HG02571 (cell line): Measurements from ENCODE around the gene ORAI2.

ENCODE experiments used
- ATAC-seq: cut with Tn5 transposase; IDR thresholded peaks from one replicate; pipeline ENCODE4 v1.9.1; 2021; ENCODE audit warnings: mild to moderate bottlenecking, moderate library complexity; ENCODE audit not compliant: unreplicated experiment

ORAI2 gene

GRCh38 chr7:102413611-102414010 lies 19.8 kb upstream of the ORAI2 start:
- ATAC-seq = no peak

GRCh38 chr7:102415685-102416225 lies 17.6 kb upstream of the ORAI2 start:
- no peak for ATAC-seq

- no peak for ATAC-seq
Measured at GRCh38 chr7:102416406-102416805, 17.0 kb upstream of the ORAI2 start.

GRCh38 chr7:102417105-102417504 lies 16.3 kb upstream of the ORAI2 start:
- ATAC-seq = no peak

GRCh38 chr7:102418592-102418991 lies 14.8 kb upstream of the ORAI2 start:
- ATAC-seq = no peak

- no peak for ATAC-seq
Measured at GRCh38 chr7:102421706-102422240, 11.6 kb upstream of the ORAI2 start.

- ATAC-seq = no peak
Measured at GRCh38 chr7:102424129-102424551, 9.2 kb upstream of the ORAI2 start.

- ATAC-seq = peak; percentile 31
Measured at GRCh38 chr7:102424787-102425218, 8.6 kb upstream of the ORAI2 start.

GRCh38 chr7:102425639-102426267 lies 7.6 kb upstream of the ORAI2 start:
- ATAC-seq = peak; percentile 49

GRCh38 chr7:102426268-102427018 lies 6.9 kb upstream of the ORAI2 start:
- peak; percentile 48 for ATAC-seq

GRCh38 chr7:102427019-102427405 lies 6.4 kb upstream of the ORAI2 start:
- no peak for ATAC-seq

GRCh38 chr7:102429141-102429899 lies 4.1 kb upstream of the ORAI2 start:
- ATAC-seq = no peak

GRCh38 chr7:102431617-102432298 lies 1.6 kb upstream of the ORAI2 start:
- no peak for ATAC-seq

GRCh38 chr7:102432442-102433218 lies 745 bp upstream of the ORAI2 start:
- peak; percentile 26 for ATAC-seq

GRCh38 chr7:102434039-102434486 lies 688 bp downstream of the ORAI2 start:
- ATAC-seq = no peak

- ATAC-seq = no peak
Measured at GRCh38 chr7:102436118-102436517, 2.7 kb downstream of the ORAI2 start.

GRCh38 chr7:102439963-102440795 lies 6.8 kb downstream of the ORAI2 start:
- ATAC-seq = no peak

- peak; percentile 40 for ATAC-seq
Measured at GRCh38 chr7:102444961-102445673, 11.7 kb downstream of the ORAI2 start.
